GM18502 (cell line): ENCODE measurements around the gene COL5A1.
A peak's percentile ranks its signal among the peaks of the same experiment; 100 is the strongest.
"Not testable (repeated sequence)": the region's sequence is repeated elsewhere in the genome, so short reads cannot be mapped to it uniquely, and the experiment has no call there.

ENCODE experiments used
- ATAC-seq: cut with Tn5 transposase; IDR thresholded peaks from one replicate; pipeline ENCODE4 v1.9.1; 2021; ENCODE audit warnings: mild to moderate bottlenecking; ENCODE audit not compliant: unreplicated experiment, poor library complexity

Gene COL5A1

DNA sequence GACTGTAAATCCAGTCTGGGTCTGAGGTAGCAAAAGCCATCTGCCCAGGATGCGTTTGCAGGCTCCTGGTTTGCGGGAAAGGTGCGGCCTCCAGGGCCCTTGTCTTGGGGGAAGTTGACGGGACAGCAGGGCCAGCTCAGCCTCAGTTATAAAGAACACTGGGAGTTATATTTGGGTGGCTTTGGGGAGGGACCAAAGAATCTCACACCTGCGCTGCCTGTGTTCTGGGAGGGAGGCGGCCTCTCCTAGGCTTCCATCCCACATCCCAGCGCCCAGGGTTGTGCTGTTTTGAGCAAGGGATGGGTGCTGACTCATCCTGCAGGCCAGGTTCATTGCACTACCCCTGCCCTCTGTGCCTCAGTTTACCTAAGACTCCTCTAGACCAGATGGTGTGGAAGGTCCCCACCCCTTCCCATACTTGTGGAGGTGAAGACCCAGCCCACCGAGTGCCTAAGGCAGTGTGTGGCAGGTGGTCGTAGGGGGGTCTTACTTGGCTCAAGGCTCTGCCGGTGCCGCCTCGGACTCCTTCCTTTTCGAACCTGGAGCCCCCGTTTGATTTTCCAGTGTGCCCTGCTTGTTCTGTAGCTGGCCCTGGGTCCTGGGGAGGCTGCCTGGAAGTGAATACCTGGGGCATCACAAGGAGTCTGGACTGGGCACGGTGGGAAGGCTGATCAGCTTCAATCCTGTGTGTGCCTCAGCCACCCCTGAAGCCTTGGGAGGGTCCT lies 199.7 kb downstream of the COL5A1 start:
- ATAC-seq, result no peak

- no peak for ATAC-seq
These were observed 200.7 kb downstream of the COL5A1 start for GRCh38 chr9:134842321-134842720.

DNA sequence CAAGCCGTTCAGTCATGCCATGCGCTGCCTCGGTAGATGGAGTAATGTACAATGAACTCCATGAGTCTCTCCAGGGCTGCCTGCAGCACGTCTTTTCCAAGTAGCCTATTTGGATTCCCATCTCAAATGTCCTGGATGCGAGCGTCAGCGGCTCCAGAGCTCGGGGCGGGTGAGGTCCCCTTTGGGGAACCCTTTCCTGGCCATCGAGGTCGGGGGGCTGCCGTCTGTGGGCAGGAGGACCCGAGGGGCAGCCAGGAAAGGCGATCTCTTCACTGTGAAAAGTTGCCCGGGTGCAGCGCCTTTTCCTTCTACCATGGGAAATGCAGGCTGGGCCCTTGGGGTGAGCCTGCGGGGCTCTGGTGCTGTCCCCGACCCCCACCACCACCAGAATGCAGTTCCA lies 202.1 kb downstream of the COL5A1 start:
- ATAC-seq, result no peak

DNA sequence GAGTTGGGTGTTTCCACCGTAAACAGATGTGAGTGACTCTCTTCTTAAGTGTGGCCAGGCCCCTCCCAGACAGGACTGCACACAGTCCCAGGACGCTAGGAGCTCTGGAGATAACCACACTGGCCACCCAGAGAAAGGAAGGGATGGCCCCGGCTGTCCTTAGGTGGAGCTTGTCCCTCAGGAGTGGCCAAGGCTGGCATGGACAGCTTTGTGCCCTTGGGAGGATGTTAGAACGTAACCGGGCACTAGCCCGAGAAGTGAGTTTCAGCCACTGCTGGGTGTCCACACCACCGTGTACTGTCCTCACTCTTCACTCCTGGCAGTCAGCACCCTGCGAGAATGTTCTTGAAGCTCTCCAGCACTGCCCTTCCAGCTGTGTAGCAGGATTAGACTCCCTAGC lies 203.2 kb downstream of the COL5A1 start:
- no peak for ATAC-seq

GRCh38 chr9:134846187-134846586 lies 204.6 kb downstream of the COL5A1 start:
- no peak for ATAC-seq

GRCh38 chr9:134846699-134847098 lies 205.1 kb downstream of the COL5A1 start:
- ATAC-seq, result no peak

GRCh38 chr9:134847138-134847537 lies 205.5 kb downstream of the COL5A1 start:
- no peak for ATAC-seq

- no peak for ATAC-seq
These were observed 206.3 kb downstream of the COL5A1 start for GRCh38 chr9:134847752-134848432.

- ATAC-seq, result no peak
These were observed 206.9 kb downstream of the COL5A1 start for GRCh38 chr9:134848504-134848903.

- ATAC-seq, result no peak
These were observed 209.0 kb downstream of the COL5A1 start for GRCh38 chr9:134850611-134851010.

DNA sequence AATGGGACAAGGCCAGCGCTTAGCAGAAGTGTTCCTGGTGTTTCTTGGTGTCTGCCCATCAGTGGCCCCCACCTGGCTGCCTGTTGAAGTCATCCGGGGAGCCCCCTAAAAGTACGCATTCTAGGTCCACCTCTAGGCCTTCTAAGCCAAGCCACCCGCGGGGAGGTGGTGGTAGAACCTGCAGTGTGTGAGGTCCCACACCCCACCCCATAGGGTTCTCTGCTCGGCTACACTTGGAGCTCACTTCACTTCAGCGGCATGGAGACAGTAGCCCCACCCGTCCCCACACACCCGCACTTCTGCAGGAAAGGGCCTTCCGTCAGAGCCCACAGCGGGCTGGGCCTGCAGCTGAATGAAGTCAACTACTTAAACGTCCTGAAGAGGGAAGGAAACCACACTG lies 209.4 kb downstream of the COL5A1 start:
- no peak for ATAC-seq

- no peak for ATAC-seq
These were observed 211.5 kb downstream of the COL5A1 start for GRCh38 chr9:134852906-134853654.

DNA sequence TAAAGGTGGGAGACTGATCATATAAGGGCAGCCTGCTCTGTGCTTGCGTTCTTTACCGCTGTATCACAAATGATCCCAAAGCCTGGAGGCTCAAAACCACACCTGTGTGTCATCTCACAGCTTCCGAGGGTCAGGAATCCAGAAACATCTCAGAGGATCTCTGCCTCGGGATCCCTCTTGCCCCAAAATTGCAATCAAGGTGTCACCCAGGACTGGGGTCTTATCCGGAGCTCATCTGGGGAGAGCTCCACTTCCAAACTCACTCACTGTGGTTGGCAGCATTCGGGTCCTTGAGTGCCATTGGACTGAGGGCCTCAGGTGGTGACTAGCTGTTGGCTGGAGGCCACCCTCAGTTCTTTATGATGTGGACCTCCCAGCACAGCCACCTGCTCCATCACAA lies 212.3 kb downstream of the COL5A1 start:
- ATAC-seq, result no peak

DNA sequence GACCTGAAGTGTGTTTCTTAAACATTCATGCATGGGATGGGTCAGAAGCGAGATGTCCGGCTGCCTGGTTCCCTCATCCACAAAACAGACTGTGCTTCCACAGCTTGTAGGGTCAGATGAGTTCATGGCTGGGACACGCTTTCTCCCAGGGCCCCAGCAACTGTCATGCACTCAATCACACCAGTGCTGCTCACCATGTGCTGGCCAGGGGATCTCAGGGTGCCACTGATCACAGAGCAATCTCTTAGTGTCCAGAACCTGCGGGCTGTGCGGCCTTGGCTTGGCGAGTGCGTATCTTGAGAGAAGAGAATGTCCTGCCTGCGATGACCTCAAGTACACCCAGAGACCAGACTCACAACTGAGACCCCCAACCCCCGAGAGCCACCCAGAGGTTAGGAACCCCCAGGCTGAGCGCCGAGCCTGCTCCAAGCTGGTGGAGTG lies 213.0 kb downstream of the COL5A1 start:
- no peak for ATAC-seq

DNA sequence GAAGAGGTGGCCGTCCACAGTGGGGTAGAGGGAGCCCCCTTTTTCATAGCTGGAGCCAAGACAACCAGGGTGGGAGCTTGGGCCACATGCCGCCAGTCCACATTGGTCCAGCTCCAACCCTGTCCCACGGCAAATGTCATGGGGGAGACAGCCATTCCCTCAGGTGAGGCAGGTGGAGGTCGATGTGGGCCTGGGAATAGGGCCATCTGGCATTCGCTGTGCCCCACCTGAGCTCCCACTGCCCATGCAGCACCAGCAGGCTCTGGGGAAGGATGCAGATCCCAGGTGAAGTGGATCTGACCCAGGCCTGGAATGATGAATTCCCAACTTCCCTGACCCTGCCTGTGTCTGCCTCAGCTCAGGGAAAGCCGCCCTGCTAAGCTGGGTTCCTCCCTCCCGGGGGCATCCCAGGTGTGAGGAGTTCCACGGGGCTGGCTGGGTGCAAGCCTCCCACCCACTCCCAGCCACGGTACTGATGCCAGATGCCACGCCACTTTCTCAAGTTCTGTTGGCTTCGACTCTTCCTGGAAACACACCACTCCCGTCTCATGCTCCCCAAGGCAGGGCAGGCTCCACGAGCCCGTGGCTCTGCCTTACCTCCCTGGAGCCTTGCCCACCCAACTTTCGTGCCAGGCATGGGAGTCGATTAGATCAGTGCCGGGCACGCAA lies 213.8 kb downstream of the COL5A1 start:
- no peak for ATAC-seq

DNA sequence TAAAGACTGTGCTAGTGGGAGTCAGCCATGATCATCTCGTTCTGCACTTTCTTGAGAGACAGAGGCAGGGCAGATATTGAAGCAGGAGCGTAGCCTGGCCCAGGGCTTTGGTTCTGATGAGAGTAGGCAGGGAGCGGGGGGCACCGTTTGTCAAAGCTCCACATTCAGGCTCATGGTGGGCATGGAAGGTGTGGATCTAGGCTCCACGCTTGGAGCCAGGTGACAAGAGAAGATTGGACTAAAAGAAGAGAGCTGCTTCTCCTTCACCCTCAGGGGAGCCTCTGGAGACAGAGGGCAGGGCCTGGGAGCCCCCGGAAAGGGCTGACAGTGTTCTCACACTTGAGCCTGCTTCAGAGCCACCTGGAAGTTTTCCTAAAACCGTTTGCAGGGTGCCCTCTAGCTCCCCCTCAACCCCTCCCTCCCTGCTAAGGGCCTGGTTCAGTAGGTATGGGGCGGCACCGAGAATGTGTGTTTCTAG lies 214.3 kb downstream of the COL5A1 start:
- ATAC-seq, result no peak

DNA sequence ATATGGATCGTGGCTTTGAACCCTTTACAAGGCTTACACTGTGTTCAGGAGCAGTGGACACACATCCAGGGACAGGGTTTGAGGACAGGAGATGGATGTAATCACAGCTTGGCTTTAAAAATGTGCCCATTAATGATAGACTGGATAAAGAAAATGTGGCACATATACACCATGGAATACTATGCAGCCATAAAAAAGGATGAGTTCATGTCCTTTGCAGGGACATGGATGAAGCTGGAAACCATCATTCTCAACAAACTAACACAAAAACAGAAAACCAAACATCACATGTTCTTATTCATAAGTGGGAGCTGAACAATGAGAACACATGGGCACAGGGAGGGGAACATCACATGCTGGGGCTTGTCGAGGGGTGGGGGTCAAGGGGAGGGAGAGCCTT lies 215.8 kb downstream of the COL5A1 start:
- not testable (repeated sequence) for ATAC-seq

DNA sequence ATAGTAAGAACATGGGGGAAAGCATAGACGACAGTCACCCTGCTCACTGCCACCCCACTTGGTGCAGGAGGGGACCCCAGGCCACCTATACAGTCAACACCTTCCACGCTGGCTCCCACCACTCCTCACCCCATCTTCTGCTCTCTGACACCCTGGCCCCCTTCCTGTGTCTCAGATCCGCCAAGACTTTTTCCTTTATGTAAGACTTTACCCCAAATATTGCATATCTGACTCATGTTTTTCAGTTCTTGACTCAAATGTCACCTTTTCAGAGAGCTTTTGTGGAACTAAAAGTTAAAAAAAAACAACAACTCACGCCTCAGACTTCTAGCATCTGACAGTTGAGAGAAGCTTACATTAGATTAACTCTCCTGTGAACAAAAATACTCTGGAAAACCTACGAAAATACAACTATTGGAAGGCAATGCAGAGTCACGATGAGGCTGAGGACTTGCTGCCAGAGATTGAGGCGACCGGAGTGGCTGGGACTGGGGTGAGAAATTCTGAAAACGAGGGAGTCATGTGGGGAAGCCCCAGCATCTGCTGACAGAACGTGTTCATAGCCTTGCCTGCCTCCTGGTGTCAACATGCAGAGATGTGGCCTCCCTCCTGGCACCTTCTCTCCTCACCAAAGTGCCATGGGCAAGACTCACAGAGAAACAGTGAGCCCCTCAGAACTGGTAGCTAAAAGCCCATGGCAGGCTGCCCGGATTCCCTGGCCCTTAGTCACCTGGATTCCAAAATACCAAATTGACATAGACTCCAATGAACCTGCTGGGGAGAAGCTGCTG lies 216.6 kb downstream of the COL5A1 start:
- peak; percentile 81 for ATAC-seq

- no peak for ATAC-seq
These were observed 218.9 kb downstream of the COL5A1 start for GRCh38 chr9:134860510-134860909.
